Measurements from ENCODE around the gene TRAF3IP1. TPM values are rescaled to one million over a fixed set of nuclear protein-coding genes. Genes with fewer than 3 reads are reported as not detected.

The TRAF3IP1 gene
- total and polyA plus RNA-seq, 2 donors (not counting 1 experiment from before 2014, with no cell fraction given) = 1.4 to 15.5 TPM

DNA sequence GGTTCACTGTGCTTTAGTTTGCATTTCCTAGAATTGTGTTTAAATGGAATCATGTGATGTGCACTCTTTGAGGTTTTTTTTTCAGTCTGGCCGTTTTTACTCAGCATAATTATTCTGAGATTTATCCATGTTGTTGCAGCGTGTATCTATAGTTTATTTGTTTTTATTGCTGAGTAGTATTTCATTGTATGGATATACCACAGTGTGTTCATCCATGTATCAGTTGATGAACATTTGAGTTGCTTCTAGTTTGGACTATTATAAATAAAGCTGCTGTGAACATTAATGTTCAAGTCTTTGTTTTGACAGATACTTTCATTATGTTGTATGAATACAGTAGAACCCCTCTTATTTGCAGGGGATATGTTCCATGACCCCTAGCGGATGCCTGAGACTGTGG is 39.1 kb downstream of the TRAF3IP1 start:
- no peak for TF ChIP-seq EZH2 (IDR thresholded peaks at IDR 0.05; ENCODE audit: borderline replicate concordance, insufficient read depth, low read depth, low read length, poor library complexity, severe bottlenecking)
- TF ChIP-seq, protein P1, sequence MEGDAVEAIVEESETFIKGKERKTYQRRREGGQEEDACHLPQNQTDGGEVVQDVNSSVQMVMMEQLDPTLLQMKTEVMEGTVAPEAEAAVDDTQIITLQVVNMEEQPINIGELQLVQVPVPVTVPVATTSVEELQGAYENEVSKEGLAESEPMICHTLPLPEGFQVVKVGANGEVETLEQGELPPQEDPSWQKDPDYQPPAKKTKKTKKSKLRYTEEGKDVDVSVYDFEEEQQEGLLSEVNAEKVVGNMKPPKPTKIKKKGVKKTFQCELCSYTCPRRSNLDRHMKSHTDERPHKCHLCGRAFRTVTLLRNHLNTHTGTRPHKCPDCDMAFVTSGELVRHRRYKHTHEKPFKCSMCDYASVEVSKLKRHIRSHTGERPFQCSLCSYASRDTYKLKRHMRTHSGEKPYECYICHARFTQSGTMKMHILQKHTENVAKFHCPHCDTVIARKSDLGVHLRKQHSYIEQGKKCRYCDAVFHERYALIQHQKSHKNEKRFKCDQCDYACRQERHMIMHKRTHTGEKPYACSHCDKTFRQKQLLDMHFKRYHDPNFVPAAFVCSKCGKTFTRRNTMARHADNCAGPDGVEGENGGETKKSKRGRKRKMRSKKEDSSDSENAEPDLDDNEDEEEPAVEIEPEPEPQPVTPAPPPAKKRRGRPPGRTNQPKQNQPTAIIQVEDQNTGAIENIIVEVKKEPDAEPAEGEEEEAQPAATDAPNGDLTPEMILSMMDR (IDR thresholded peaks at IDR 0.05) = no peak
- WGBS (ENCODE audit: insufficient coverage) = no CpG with 5 or more reads among the region's 3 CpGs
- H3K9me3 Mint-ChIP-seq (ENCODE audit: insufficient read depth) = no peaks in the 10 kb centered on the region
- Histone ChIP-seq H3K4me1 (ENCODE audit: control insufficient read depth in 2 of 2, insufficient read depth in 2 of 2, low read length in 2 of 2) (no peaks in the 10 kb centered on the region), H4K20me1 (ENCODE audit: control insufficient read depth, insufficient read depth, low read length, poor library complexity, severe bottlenecking) (no peaks in the 10 kb centered on the region), H3K9ac (ENCODE audit: low read length) (no peak overlapping the region), H3K4me2 (replicated peaks; ENCODE audit: low read depth, low read length, poor library complexity, severe bottlenecking) (no peak overlapping the region), H3K36me3 (replicated peaks in 1 of 2; ENCODE audit: control extremely low read depth in 1 of 2, control insufficient read depth in 1 of 2, extremely low read depth in 1 of 2, insufficient read depth in 2 of 2, low read length in 1 of 2) (peaks cover 1 to 9% of the 10 kb centered on the region in 2 experiments), H3K4me3 (ENCODE audit: control extremely low read depth in 1 of 5, extremely low read depth in 1 of 5, insufficient read depth in 1 of 5, low read depth in 2 of 5, low read length in 4 of 5) (no peak overlapping the region), H3K79me2 (ENCODE audit: control insufficient read depth, insufficient read depth, low read length) (no peaks in the 10 kb centered on the region), H2AFZ (ENCODE audit: insufficient read depth, low read depth, low read length, poor library complexity, severe bottlenecking) (no peak overlapping the region), H3K9me3 (ENCODE audit: control extremely low read depth in 1 of 3, control insufficient read depth in 2 of 3, insufficient read depth in 1 of 3, low read length in 2 of 3) (no peaks in the 10 kb centered on the region), H3K27me3 (replicated peaks in 1 of 4; ENCODE audit: control extremely low read depth in 1 of 4, control insufficient read depth in 3 of 4, insufficient read depth in 4 of 4, low read length in 3 of 4) (no peaks in the 10 kb centered on the region), H3K27ac (ENCODE audit: low read length in 2 of 2) (no peak overlapping the region)
- H3K27me3 Mint-ChIP-seq = no peaks in the 10 kb centered on the region
- DNase-seq (no peak), ATAC-seq (ENCODE audit: low read depth) (no peak)
- ChIA-PET CTCF (no interaction called here), POLR2A (no interaction called here)
- peaks cover 5% of the 10 kb centered on the region for H3K4me1 Mint-ChIP-seq
- intact Hi-C loops (cut with micrococcal nuclease) = loop anchor here (5.0 kb wide), 2 partner anchors 428 to 613 kb away; no protein-coding TSS in a partner anchor
- no peak overlapping the region for H3K27ac Mint-ChIP-seq
- no peak overlapping the region for H3K4me3 Mint-ChIP-seq

DNA sequence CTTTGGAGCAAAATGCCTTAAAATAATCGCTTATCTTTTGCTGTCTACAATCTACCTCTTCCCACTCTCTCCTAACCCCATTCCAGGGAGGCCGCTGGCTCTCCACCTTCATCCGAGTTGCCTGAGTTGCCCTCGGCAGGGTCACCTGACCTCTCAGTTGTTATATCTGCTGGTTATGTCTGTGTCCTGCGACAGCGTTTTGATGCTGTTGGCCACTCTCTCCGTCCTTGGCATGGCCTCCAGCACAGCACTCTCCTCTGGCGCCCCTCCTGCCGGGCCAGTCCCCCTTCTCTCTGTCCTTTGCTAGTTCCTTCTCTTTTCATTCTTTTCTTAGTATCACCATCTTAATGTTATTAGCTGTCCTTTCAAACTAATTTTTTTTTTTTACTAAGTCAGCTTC is 41.6 kb downstream of the TRAF3IP1 start:
- Mint-ChIP-seq H3K9me3 (ENCODE audit: insufficient read depth) (no peaks in the 10 kb centered on the region), H3K4me1 (peaks cover 5% of the 10 kb centered on the region), H3K4me3 (no peak overlapping the region), H3K27me3 (no peaks in the 10 kb centered on the region), H3K27ac (no peak overlapping the region)
- DNase-seq (no peak), ATAC-seq (ENCODE audit: low read depth) (no peak)
- intact Hi-C loops (cut with micrococcal nuclease) = no loop called here
- Histone ChIP-seq H3K27me3 (replicated peaks in 1 of 4; ENCODE audit: control extremely low read depth in 1 of 4, control insufficient read depth in 3 of 4, insufficient read depth in 4 of 4, low read length in 3 of 4) (no peaks in the 10 kb centered on the region), H3K4me2 (replicated peaks; ENCODE audit: low read depth, low read length, poor library complexity, severe bottlenecking) (no peak overlapping the region), H3K9me3 (ENCODE audit: control extremely low read depth in 1 of 3, control insufficient read depth in 2 of 3, insufficient read depth in 1 of 3, low read length in 2 of 3) (no peaks in the 10 kb centered on the region), H3K4me3 (ENCODE audit: control extremely low read depth in 1 of 5, extremely low read depth in 1 of 5, insufficient read depth in 1 of 5, low read depth in 2 of 5, low read length in 4 of 5) (no peak overlapping the region), H3K4me1 (ENCODE audit: control insufficient read depth in 2 of 2, insufficient read depth in 2 of 2, low read length in 2 of 2) (no peaks in the 10 kb centered on the region), H2AFZ (ENCODE audit: insufficient read depth, low read depth, low read length, poor library complexity, severe bottlenecking) (no peak overlapping the region), H3K79me2 (ENCODE audit: control insufficient read depth, insufficient read depth, low read length) (no peaks in the 10 kb centered on the region), H3K9ac (ENCODE audit: low read length) (no peak overlapping the region), H4K20me1 (ENCODE audit: control insufficient read depth, insufficient read depth, low read length, poor library complexity, severe bottlenecking) (no peaks in the 10 kb centered on the region), H3K36me3 (replicated peaks in 1 of 2; ENCODE audit: control extremely low read depth in 1 of 2, control insufficient read depth in 1 of 2, extremely low read depth in 1 of 2, insufficient read depth in 2 of 2, low read length in 1 of 2) (peaks cover 1 to 6% of the 10 kb centered on the region in 2 experiments), H3K27ac (ENCODE audit: low read length in 2 of 2) (no peak overlapping the region)
- POLR2A ChIA-PET = no interaction called here
- CTCF ChIA-PET = no interaction called here
- no peak for TF ChIP-seq EZH2 (IDR thresholded peaks at IDR 0.05; ENCODE audit: borderline replicate concordance, insufficient read depth, low read depth, low read length, poor library complexity, severe bottlenecking)
- TF ChIP-seq, protein P1 (IDR thresholded peaks at IDR 0.05) = no peak
- WGBS (ENCODE audit: insufficient coverage) = 100% methylated on average over 8 of the region's 9 CpGs

Data from B cell (primary cell).